Suppressor macrophage treated with lipopolysaccharide for 4 hours (primary cell): ENCODE results near the gene TLNRD1.
"Not testable (repeated sequence)": the region's sequence is repeated elsewhere in the genome, so short reads cannot be mapped to it uniquely, and the experiment has no call there.

ENCODE experiments used
- DNase-seq: peaks from one replicate; pipeline ENCODE4 v3.0.0-alpha.2; 2020

Gene TLNRD1

GRCh38 chr15:81000624-81001151 is at the start of gene TLNRD1:
TLNRD1 (plus strand) TSS chr15:81000923; CDS start chr15:81002272, 1,349 bp downstream.
- peak; percentile 96 for DNase-seq

GRCh38 chr15:80951941-80952340 is 48.8 kb upstream of the TLNRD1 start:
- DNase-seq, result no peak

- no peak for DNase-seq
Measured at GRCh38 chr15:80953001-80953952, 47.4 kb upstream of the TLNRD1 start.

- no peak for DNase-seq
Measured at GRCh38 chr15:80953953-80954778, 46.6 kb upstream of the TLNRD1 start.

GRCh38 chr15:80955571-80956452 is 44.9 kb upstream of the TLNRD1 start:
- DNase-seq, result peak; percentile 85

- DNase-seq, result peak; percentile 7
Measured at GRCh38 chr15:80957556-80957955, 43.2 kb upstream of the TLNRD1 start.

- no peak for DNase-seq
Measured at GRCh38 chr15:80957976-80958375, 42.7 kb upstream of the TLNRD1 start.

GRCh38 chr15:80958818-80959495 is 41.8 kb upstream of the TLNRD1 start:
- no peak for DNase-seq

- not testable (repeated sequence) for DNase-seq
Measured at GRCh38 chr15:80965454-80965853, 35.3 kb upstream of the TLNRD1 start.

- no peak for DNase-seq
Measured at GRCh38 chr15:80966431-80967197, 34.1 kb upstream of the TLNRD1 start.

GRCh38 chr15:80967451-80967850 is 33.3 kb upstream of the TLNRD1 start:
- no peak for DNase-seq

- no peak for DNase-seq
Measured at GRCh38 chr15:80967991-80968510, 32.7 kb upstream of the TLNRD1 start.

GRCh38 chr15:80969316-80969715 is 31.4 kb upstream of the TLNRD1 start:
- no peak for DNase-seq

GRCh38 chr15:80970018-80970657 is 30.6 kb upstream of the TLNRD1 start:
- DNase-seq, result peak; percentile 81

- DNase-seq, result no peak
Measured at GRCh38 chr15:80970658-80971057, 30.1 kb upstream of the TLNRD1 start.

GRCh38 chr15:80971143-80971542 is 29.6 kb upstream of the TLNRD1 start:
- DNase-seq, result no peak

GRCh38 chr15:80972276-80972675 is 28.4 kb upstream of the TLNRD1 start:
- no peak for DNase-seq

- no peak for DNase-seq
Measured at GRCh38 chr15:80974914-80975313, 25.8 kb upstream of the TLNRD1 start.

- no peak for DNase-seq
Measured at GRCh38 chr15:80976851-80977250, 23.9 kb upstream of the TLNRD1 start.

- peak; percentile 74 for DNase-seq
Measured at GRCh38 chr15:80977627-80978036, 23.1 kb upstream of the TLNRD1 start.
